K562 (cell line): ENCODE results near the gene ACHE. TPM values are rescaled to one million over a fixed set of nuclear protein-coding genes. Genes with fewer than 3 reads are reported as not detected.

ENCODE experiments used
- DMBX1 ChIP-seq: fragments of 250-450 bp; sonication (Bioruptor Pico); IDR thresholded peaks from 2 replicates; pipeline ENCODE4 v1.8.0; 2022; ENCODE audit warnings: inconsistent platforms, mild to moderate bottlenecking, moderate library complexity, borderline replicate concordance
- NFATC3 ChIP-seq: fragments of 450-650 bp; IDR thresholded peaks from 2 replicates; pipeline ENCODE4 v1.6.1; 2017; ENCODE audit warnings: mild to moderate bottlenecking
- PHB2 ChIP-seq: fragments of 450-650 bp; IDR thresholded peaks from 2 replicates; pipeline ENCODE4 v1.6.1; 2017; ENCODE audit warnings: low read depth
- RAD51 ChIP-seq: fragments of 450-650 bp; IDR thresholded peaks from 2 replicates; pipeline ENCODE4 v1.7.1; 2016; ENCODE audit warnings: low read depth, mild to moderate bottlenecking, borderline replicate concordance
- ZC3H8 ChIP-seq: fragments of 450-650 bp; IDR thresholded peaks from 2 replicates; pipeline ENCODE4 v1.6.1; 2017
- ZNF583 ChIP-seq: fragments of 250-450 bp; sonication (Bioruptor Pico); IDR thresholded peaks from 2 replicates; pipeline ENCODE4 v1.4.0; 2020
- polyA plus RNA-seq, 8 experiments: library from polyadenylated mRNA; depleted of rRNA in 4 of 8; stranded (reverse) in 5 of 8; unstranded in 3 of 8; fragments of >200 nt; fragmentation: Nextera tagmentation in 2 of 8; fragmentation: Illumina TruSeq in 1 of 8; extraction: Ambion mirVana in 2 of 8; extraction: Trizol in 1 of 8; gene quantifications; 2 replicates each; pipeline versions ENCODE4 v1.2.1 to v1.2.3, GENCODE V29; 2011 to 2014; ENCODE audit warnings: inconsistent platforms in 1 of 8, missing spikeins in 1 of 8
- total RNA-seq, 7 experiments: library from RNA; depleted of rRNA in 6 of 7; stranded (reverse); fragments of >200 nt in 6 of 7; fragmentation: Illumina TruSeq in 2 of 7; extraction: Trizol in 2 of 7; gene quantifications; 2 replicates each; pipeline versions ENCODE4 v1.2.1 to v1.2.3, GENCODE V29; 2011 to 2021; ENCODE audit warnings: low replicate concordance in 1 of 7
- TF ChIP-seq, protein P1 (sequence below): fragments of 450-650 bp; formaldehyde crosslinking; conservative IDR thresholded peaks from 2 replicates; pipeline ENCODE4 v1.4.0; 2022; ENCODE audit warnings: mild to moderate bottlenecking, missing genetic modification characterization
- TF ChIP-seq, protein P2 (sequence below): sonication (generic); formaldehyde crosslinking; IDR thresholded peaks from 2 replicates; pipeline ENCODE4 v1.8.1; 2023; ENCODE audit warnings: mild to moderate bottlenecking, missing genetic modification reagents
- TF ChIP-seq, protein P3 (sequence below): fragments of 450-650 bp; formaldehyde crosslinking; IDR thresholded peaks from 2 replicates; pipeline ENCODE4 v1.4.0; 2022; ENCODE audit warnings: missing genetic modification characterization
- TF ChIP-seq, protein P4 (sequence below), 2 experiments: fragments of 450-650 bp in 1 of 2; sonication (generic) in 1 of 2; formaldehyde crosslinking in 1 of 2; IDR thresholded peaks in 1 of 2; conservative IDR thresholded peaks in 1 of 2; 2 replicates each; pipeline versions ENCODE4 v1.6.1 to v1.8.1; 2016 to 2023; ENCODE audit warnings: mild to moderate bottlenecking in 2 of 2, moderate library complexity in 2 of 2, inconsistent platforms in 1 of 2, missing genetic modification reagents in 1 of 2
- TF ChIP-seq, protein P5 (sequence below): sonication (generic); formaldehyde crosslinking; IDR thresholded peaks from 2 replicates; pipeline ENCODE4 v1.8.1; 2023; ENCODE audit warnings: mild to moderate bottlenecking, missing genetic modification reagents, moderate library complexity
- TF ChIP-seq, protein P6 (sequence below): fragments of 150-350 bp; conservative IDR thresholded peaks from 2 replicates; pipeline ENCODE4 v1.6.1; 2014; ENCODE audit warnings: low read length
- TF ChIP-seq, protein P7 (sequence below): sonication (generic); formaldehyde crosslinking; IDR thresholded peaks from 2 replicates; pipeline ENCODE4 v1.8.0; 2022; ENCODE audit warnings: missing genetic modification reagents, mild to moderate bottlenecking, borderline replicate concordance

Gene ACHE
- total and polyA plus RNA-seq, 9 of the 15 experiments (the other 6 are each of a cell fraction or from before 2014, with no cell fraction given), result 0.04 to 8.8 (median 1.9) TPM

DNA sequence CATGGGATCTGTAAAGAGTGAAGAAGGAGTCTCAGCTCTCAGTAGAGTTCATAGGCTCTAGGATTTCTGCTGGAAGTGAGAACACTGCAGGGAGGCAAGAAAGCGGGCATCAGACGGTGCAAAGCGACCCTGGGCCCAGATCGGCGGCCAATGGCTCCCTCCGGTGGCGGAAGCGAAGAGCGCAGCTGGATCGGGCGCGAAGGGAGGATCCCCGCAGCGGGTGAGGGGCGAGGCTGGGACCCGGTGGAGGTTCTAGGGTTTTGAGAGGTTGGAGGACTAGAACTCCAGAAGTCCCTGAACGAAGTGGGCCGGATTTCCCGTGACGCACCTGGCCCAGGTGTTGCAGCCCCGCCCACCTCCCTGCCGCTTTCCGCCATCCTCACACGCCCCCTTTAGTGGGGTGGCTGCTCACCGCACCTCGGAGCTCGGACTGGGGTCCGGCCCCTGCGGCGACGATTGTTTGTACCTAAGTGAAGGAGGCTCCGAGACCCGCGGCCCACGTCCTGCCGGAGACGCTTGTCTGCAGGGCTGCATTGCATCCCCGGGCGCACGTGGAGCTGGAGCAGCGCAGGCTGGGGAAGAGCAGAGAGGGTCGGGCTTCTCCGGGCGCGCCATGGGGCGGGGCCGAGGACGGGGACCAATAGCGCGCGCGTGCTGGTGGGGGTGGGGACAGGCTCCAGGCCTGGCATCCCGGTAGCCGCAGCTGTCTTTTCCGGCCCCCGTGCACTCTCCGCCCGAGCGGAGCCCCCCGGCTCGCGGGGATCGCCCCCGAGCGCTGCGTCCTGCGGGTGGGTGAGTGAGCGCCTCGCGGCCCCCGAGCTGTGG is 43.4 kb downstream of the ACHE start, which contains the start of gene SLC12A9 (continued):
- TF ChIP-seq, protein P1, sequence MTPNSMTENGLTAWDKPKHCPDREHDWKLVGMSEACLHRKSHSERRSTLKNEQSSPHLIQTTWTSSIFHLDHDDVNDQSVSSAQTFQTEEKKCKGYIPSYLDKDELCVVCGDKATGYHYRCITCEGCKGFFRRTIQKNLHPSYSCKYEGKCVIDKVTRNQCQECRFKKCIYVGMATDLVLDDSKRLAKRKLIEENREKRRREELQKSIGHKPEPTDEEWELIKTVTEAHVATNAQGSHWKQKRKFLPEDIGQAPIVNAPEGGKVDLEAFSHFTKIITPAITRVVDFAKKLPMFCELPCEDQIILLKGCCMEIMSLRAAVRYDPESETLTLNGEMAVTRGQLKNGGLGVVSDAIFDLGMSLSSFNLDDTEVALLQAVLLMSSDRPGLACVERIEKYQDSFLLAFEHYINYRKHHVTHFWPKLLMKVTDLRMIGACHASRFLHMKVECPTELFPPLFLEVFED, result peak; percentile 62; the same call in 1 of the 2 replicates
- TF ChIP-seq ZNF583 (0 out of 2 replicates have a peak, but pooled peaks have one; percentile 8), ZC3H8 (no peak), NFATC3 (no peak), PHB2 (no peak), RAD51 (0 out of 2 replicates have a peak, but pooled peaks have one; percentile 27), DMBX1 (CRISPR knock-in tag) (no peak)
- TF ChIP-seq, protein P2, sequence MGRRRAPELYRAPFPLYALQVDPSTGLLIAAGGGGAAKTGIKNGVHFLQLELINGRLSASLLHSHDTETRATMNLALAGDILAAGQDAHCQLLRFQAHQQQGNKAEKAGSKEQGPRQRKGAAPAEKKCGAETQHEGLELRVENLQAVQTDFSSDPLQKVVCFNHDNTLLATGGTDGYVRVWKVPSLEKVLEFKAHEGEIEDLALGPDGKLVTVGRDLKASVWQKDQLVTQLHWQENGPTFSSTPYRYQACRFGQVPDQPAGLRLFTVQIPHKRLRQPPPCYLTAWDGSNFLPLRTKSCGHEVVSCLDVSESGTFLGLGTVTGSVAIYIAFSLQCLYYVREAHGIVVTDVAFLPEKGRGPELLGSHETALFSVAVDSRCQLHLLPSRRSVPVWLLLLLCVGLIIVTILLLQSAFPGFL (CRISPR knock-in tag), result no peak
- TF ChIP-seq, protein P3, sequence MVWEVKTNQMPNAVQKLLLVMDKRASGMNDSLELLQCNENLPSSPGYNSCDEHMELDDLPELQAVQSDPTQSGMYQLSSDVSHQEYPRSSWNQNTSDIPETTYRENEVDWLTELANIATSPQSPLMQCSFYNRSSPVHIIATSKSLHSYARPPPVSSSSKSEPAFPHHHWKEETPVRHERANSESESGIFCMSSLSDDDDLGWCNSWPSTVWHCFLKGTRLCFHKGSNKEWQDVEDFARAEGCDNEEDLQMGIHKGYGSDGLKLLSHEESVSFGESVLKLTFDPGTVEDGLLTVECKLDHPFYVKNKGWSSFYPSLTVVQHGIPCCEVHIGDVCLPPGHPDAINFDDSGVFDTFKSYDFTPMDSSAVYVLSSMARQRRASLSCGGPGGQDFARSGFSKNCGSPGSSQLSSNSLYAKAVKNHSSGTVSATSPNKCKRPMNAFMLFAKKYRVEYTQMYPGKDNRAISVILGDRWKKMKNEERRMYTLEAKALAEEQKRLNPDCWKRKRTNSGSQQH (CRISPR knock-in tag), result no peak
- TF ChIP-seq, protein P4, sequence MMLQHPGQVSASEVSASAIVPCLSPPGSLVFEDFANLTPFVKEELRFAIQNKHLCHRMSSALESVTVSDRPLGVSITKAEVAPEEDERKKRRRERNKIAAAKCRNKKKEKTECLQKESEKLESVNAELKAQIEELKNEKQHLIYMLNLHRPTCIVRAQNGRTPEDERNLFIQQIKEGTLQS (IDR thresholded peaks at IDR 0.05), result no peak
- TF ChIP-seq, protein P4 (CRISPR knock-in tag; conservative IDR thresholded peaks at IDR 0.05), result peak; percentile 75
- TF ChIP-seq, protein P5, sequence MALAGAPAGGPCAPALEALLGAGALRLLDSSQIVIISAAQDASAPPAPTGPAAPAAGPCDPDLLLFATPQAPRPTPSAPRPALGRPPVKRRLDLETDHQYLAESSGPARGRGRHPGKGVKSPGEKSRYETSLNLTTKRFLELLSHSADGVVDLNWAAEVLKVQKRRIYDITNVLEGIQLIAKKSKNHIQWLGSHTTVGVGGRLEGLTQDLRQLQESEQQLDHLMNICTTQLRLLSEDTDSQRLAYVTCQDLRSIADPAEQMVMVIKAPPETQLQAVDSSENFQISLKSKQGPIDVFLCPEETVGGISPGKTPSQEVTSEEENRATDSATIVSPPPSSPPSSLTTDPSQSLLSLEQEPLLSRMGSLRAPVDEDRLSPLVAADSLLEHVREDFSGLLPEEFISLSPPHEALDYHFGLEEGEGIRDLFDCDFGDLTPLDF (CRISPR knock-in tag), result peak; percentile 74
- TF ChIP-seq, protein P6, sequence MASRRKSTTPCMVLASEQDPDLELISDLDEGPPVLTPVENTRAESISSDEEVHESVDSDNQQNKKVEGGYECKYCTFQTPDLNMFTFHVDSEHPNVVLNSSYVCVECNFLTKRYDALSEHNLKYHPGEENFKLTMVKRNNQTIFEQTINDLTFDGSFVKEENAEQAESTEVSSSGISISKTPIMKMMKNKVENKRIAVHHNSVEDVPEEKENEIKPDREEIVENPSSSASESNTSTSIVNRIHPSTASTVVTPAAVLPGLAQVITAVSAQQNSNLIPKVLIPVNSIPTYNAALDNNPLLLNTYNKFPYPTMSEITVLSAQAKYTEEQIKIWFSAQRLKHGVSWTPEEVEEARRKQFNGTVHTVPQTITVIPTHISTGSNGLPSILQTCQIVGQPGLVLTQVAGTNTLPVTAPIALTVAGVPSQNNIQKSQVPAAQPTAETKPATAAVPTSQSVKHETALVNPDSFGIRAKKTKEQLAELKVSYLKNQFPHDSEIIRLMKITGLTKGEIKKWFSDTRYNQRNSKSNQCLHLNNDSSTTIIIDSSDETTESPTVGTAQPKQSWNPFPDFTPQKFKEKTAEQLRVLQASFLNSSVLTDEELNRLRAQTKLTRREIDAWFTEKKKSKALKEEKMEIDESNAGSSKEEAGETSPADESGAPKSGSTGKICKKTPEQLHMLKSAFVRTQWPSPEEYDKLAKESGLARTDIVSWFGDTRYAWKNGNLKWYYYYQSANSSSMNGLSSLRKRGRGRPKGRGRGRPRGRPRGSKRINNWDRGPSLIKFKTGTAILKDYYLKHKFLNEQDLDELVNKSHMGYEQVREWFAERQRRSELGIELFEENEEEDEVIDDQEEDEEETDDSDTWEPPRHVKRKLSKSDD, result no peak
- TF ChIP-seq, protein P7, sequence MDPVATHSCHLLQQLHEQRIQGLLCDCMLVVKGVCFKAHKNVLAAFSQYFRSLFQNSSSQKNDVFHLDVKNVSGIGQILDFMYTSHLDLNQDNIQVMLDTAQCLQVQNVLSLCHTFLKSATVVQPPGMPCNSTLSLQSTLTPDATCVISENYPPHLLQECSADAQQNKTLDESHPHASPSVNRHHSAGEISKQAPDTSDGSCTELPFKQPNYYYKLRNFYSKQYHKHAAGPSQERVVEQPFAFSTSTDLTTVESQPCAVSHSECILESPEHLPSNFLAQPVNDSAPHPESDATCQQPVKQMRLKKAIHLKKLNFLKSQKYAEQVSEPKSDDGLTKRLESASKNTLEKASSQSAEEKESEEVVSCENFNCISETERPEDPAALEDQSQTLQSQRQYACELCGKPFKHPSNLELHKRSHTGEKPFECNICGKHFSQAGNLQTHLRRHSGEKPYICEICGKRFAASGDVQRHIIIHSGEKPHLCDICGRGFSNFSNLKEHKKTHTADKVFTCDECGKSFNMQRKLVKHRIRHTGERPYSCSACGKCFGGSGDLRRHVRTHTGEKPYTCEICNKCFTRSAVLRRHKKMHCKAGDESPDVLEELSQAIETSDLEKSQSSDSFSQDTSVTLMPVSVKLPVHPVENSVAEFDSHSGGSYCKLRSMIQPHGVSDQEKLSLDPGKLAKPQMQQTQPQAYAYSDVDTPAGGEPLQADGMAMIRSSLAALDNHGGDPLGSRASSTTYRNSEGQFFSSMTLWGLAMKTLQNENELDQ (CRISPR knock-in tag), result peak; percentile 91
